Measurements from ENCODE around the gene PCDHGA7.
"Not testable (repeated sequence)": the region's sequence is repeated elsewhere in the genome, so short reads cannot be mapped to it uniquely, and the experiment has no call there.

Gene PCDHGA7

GRCh38 chr5:141430332-141431113 is 48.0 kb downstream of the PCDHGA7 start, which contains the start of gene PCDHGA12:
Gene PCDHGA12 (plus strand): TSS chr5:141430507. CDS start chr5:141430760, 253 bp downstream.
- peak; percentile 82 to 83 for DNase-seq (ENCODE audit: low read depth in 2 of 2)

- no peak for DNase-seq (ENCODE audit: low read depth in 2 of 2)
Observed at GRCh38 chr5:141431286-141431685, 48.7 kb downstream of the PCDHGA7 start.

GRCh38 chr5:141432308-141432707 is 49.8 kb downstream of the PCDHGA7 start:
- not testable (repeated sequence) for DNase-seq (ENCODE audit: low read depth in 2 of 2)

- not testable (repeated sequence) for DNase-seq (ENCODE audit: low read depth in 2 of 2)
Observed at GRCh38 chr5:141432726-141433125, 50.2 kb downstream of the PCDHGA7 start.

- no peak for DNase-seq (ENCODE audit: low read depth in 2 of 2)
Observed at GRCh38 chr5:141434006-141434405, 51.5 kb downstream of the PCDHGA7 start.
